ENCODE results near the gene SLC8A1. TPM values are rescaled to one million over a fixed set of nuclear protein-coding genes. Genes with fewer than 3 reads are reported as not detected.

The SLC8A1 gene
- total and polyA plus RNA-seq, 2 of the 13 experiments (the other 11 are each of a cell fraction or from before 2014, with no cell fraction given) = not detected

DNA sequence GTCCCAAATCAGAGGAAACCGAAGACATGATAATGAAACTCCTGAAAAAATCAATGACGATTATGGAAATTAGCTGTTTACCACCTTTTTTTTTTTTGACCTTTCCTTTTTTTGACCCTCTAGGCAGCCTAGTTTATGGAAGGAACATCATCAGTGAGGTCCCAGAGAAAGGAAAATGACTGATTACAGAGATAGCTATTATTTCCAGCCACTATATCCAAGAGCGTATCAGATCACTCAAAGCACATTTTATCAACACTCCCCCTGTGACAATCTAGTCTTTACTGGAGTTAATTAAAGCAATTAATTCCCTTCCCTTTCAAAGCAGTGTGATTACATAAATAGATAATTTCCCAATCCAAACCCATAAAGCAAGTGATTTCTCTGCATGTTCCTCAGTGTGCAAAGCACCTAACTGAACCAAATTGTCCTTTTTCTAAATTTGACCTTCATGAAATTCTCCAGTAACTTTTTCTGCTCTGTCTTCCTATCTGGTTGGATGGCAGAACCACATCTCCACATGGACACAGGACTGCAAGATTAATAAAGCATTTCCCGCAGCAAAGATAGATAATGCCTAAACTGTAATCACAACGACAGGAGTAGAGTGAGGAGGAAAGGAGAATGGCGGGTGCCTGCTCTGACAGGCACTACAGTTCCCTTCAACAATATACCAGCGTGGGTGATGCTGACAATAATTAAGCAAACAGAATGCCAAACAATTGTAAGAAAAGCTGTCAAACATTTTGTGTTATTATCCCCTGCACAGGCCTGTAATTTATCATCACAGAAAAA is 194.4 kb downstream of the SLC8A1 start:
- no peaks in the 10 kb centered on the region for H3K79me2 ChIP-seq (ENCODE audit: insufficient read depth, low read length)
- H3K4me1 ChIP-seq (ENCODE audit: insufficient read depth, low read length) = no peaks in the 10 kb centered on the region
- WGBS (ENCODE audit: low lambda C conversion rate) = 9% methylated on average over 7 of the region's 7 CpGs
- intact Hi-C loops (cut with micrococcal nuclease; ENCODE audit: unreplicated experiment) = no loop called here
- no peak overlapping the region for H3K27ac ChIP-seq (ENCODE audit: extremely low read length, insufficient read depth, low read length)
- BruUV-seq (replicated peaks) = no TSS peak
- no peaks in the 10 kb centered on the region for H3K9me3 ChIP-seq (ENCODE audit: low read length)
- no peaks in the 10 kb centered on the region for H3K27me3 ChIP-seq (ENCODE audit: control insufficient read depth in 1 of 2, insufficient read depth in 2 of 2, low read length in 2 of 2)
- no peak overlapping the region for H3K4me3 ChIP-seq (replicated peaks in 1 of 3; ENCODE audit: insufficient read depth in 1 of 3, low read depth in 2 of 3, low read length in 3 of 3)
- FAIRE-seq = no peak
- no peak overlapping the region for H2AFZ ChIP-seq (ENCODE audit: low read length)
- no peaks in the 10 kb centered on the region for H3K36me3 ChIP-seq (replicated peaks in 1 of 2; ENCODE audit: control insufficient read depth in 1 of 2, insufficient read depth in 2 of 2, low read length in 2 of 2)
- no peak for DNase-seq (ENCODE audit: low spot score)
- TF ChIP-seq ZNF816 (CRISPR knock-in tag; IDR thresholded peaks at IDR 0.05; ENCODE audit: borderline replicate concordance) = no peak
- TF ChIP-seq, protein P1, sequence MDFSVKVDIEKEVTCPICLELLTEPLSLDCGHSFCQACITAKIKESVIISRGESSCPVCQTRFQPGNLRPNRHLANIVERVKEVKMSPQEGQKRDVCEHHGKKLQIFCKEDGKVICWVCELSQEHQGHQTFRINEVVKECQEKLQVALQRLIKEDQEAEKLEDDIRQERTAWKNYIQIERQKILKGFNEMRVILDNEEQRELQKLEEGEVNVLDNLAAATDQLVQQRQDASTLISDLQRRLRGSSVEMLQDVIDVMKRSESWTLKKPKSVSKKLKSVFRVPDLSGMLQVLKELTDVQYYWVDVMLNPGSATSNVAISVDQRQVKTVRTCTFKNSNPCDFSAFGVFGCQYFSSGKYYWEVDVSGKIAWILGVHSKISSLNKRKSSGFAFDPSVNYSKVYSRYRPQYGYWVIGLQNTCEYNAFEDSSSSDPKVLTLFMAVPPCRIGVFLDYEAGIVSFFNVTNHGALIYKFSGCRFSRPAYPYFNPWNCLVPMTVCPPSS (IDR thresholded peaks at IDR 0.05) = no peak
- ATAC-seq = no peak
- H3K4me2 ChIP-seq (ENCODE audit: low read depth, low read length) = no peak overlapping the region
- CTCF ChIA-PET (ENCODE audit: low intra/inter-chr PET ratio, low total read pairs) = no interaction called here
- H3K9ac ChIP-seq (ENCODE audit: insufficient read depth, low read depth, low read length) = no peak overlapping the region
- H4K20me1 ChIP-seq (ENCODE audit: insufficient read depth, low read length) = no peaks in the 10 kb centered on the region
- in situ Hi-C loops (cut with HindIII; ENCODE audit: extremely low pct_ligation_motif_present, low pct_unique_long_range_greater_than_20kb) = no loop called here
- POLR2A ChIA-PET = no interaction called here

DNA sequence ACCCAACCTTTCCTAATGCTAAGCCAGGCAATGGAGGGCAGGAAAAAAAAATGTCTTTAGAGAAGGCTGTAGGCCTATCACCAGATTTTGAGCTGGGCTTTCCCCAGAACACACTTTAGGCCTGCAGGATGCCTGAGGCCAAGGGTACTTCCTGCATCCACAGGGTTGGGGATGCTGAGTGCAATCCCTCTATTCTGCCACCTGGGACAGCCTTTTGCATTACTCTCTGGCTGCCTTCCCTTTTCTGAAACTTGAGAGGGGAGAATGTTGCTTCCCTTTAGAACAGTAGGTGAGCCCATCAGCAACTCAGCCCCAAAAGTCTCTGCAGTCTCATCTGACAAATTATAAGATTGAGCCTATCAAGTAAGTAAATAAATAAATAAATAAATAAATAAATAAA is 195.2 kb downstream of the SLC8A1 start:
- no TSS peak for BruUV-seq (replicated peaks)
- Histone ChIP-seq H3K36me3 (replicated peaks in 1 of 2; ENCODE audit: control insufficient read depth in 1 of 2, insufficient read depth in 2 of 2, low read length in 2 of 2) (no peaks in the 10 kb centered on the region), H3K9ac (ENCODE audit: insufficient read depth, low read depth, low read length) (no peak overlapping the region), H3K27ac (ENCODE audit: extremely low read length, insufficient read depth, low read length) (no peak overlapping the region), H3K27me3 (ENCODE audit: control insufficient read depth in 1 of 2, insufficient read depth in 2 of 2, low read length in 2 of 2) (no peaks in the 10 kb centered on the region), H4K20me1 (ENCODE audit: insufficient read depth, low read length) (no peaks in the 10 kb centered on the region), H2AFZ (ENCODE audit: low read length) (no peak overlapping the region), H3K9me3 (ENCODE audit: low read length) (no peaks in the 10 kb centered on the region), H3K4me2 (ENCODE audit: low read depth, low read length) (no peak overlapping the region), H3K79me2 (ENCODE audit: insufficient read depth, low read length) (no peaks in the 10 kb centered on the region), H3K4me3 (replicated peaks in 1 of 3; ENCODE audit: insufficient read depth in 1 of 3, low read depth in 2 of 3, low read length in 3 of 3) (no peak overlapping the region), H3K4me1 (ENCODE audit: insufficient read depth, low read length) (no peaks in the 10 kb centered on the region)
- ChIA-PET POLR2A (no interaction called here), CTCF (ENCODE audit: low intra/inter-chr PET ratio, low total read pairs) (no interaction called here)
- FAIRE-seq (no peak), DNase-seq (ENCODE audit: low spot score) (peak; percentile 12), ATAC-seq (peak; percentile 94)
- in situ Hi-C loops (cut with HindIII; ENCODE audit: extremely low pct_ligation_motif_present, low pct_unique_long_range_greater_than_20kb) (no loop called here), intact Hi-C loops (cut with micrococcal nuclease; ENCODE audit: unreplicated experiment) (no loop called here)
- TF ChIP-seq, protein P2, sequence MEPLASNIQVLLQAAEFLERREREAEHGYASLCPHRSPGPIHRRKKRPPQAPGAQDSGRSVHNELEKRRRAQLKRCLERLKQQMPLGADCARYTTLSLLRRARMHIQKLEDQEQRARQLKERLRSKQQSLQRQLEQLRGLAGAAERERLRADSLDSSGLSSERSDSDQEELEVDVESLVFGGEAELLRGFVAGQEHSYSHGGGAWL (CRISPR knock-in tag; IDR thresholded peaks at IDR 0.05) = no peak
- TF ChIP-seq ZNF773 (CRISPR knock-in tag; IDR thresholded peaks at IDR 0.05; ENCODE audit: borderline replicate concordance) (no peak), PPARG (CRISPR knock-in tag; conservative IDR thresholded peaks at IDR 0.05) (no peak)
- TF ChIP-seq, protein P3, sequence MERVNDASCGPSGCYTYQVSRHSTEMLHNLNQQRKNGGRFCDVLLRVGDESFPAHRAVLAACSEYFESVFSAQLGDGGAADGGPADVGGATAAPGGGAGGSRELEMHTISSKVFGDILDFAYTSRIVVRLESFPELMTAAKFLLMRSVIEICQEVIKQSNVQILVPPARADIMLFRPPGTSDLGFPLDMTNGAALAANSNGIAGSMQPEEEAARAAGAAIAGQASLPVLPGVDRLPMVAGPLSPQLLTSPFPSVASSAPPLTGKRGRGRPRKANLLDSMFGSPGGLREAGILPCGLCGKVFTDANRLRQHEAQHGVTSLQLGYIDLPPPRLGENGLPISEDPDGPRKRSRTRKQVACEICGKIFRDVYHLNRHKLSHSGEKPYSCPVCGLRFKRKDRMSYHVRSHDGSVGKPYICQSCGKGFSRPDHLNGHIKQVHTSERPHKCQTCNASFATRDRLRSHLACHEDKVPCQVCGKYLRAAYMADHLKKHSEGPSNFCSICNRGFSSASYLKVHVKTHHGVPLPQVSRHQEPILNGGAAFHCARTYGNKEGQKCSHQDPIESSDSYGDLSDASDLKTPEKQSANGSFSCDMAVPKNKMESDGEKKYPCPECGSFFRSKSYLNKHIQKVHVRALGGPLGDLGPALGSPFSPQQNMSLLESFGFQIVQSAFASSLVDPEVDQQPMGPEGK (CRISPR knock-in tag; IDR thresholded peaks at IDR 0.05) = no peak
